Transverse colon (tissue), 3 donors: Measurements from ENCODE around the gene INTS11.

ENCODE experiments used
- POLR2A ChIP-seq: fragments of 450-650 bp; IDR thresholded peaks from one replicate; pipeline ENCODE4 v1.6.1; 2016; ENCODE audit warnings: antibody characterized with exemption, mild to moderate bottlenecking, moderate library complexity
- TF ChIP-seq, protein P1 (sequence below), 5 experiments: fragments of 200-600 bp in 3 of 5; fragments of 450-650 bp in 2 of 5; sonication (generic) in 3 of 5; IDR thresholded peaks; 1 replicate in 2 of 5; 2 replicates in 3 of 5; pipeline ENCODE4 v1.5.1; 2016 to 2017; ENCODE audit warnings: antibody characterized with exemption in 5 of 5, inconsistent platforms in 3 of 5, mild to moderate bottlenecking in 2 of 5, moderate library complexity in 1 of 5

DNA sequence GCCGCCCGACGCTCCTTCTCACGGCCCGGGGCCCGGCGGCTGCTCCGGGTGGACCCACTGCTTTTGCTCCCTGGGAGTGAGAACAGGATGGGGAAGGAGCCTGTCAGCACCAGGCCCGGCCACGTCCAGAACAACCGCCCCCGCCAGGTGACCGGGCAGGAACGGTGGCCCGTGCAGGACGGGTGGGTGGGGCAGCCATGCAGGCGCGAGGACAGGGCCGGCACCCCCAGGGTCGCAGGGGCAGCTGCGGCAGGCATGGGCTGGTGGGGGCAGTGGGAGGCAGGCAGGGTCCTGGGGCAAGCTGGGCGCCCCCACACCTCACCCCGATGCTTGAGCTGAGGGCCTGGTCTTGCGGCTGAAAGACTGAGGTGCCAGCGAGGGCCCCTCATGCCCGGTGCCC lies 12.0 kb upstream of the INTS11 start:
- no peak for TF ChIP-seq POLR2A
- TF ChIP-seq, protein P1, sequence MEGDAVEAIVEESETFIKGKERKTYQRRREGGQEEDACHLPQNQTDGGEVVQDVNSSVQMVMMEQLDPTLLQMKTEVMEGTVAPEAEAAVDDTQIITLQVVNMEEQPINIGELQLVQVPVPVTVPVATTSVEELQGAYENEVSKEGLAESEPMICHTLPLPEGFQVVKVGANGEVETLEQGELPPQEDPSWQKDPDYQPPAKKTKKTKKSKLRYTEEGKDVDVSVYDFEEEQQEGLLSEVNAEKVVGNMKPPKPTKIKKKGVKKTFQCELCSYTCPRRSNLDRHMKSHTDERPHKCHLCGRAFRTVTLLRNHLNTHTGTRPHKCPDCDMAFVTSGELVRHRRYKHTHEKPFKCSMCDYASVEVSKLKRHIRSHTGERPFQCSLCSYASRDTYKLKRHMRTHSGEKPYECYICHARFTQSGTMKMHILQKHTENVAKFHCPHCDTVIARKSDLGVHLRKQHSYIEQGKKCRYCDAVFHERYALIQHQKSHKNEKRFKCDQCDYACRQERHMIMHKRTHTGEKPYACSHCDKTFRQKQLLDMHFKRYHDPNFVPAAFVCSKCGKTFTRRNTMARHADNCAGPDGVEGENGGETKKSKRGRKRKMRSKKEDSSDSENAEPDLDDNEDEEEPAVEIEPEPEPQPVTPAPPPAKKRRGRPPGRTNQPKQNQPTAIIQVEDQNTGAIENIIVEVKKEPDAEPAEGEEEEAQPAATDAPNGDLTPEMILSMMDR (IDR thresholded peaks at IDR 0.05): no peak
